GM12801 (cell line): Measurements from ENCODE around the gene ANGPTL2.

ENCODE experiments used
- TF ChIP-seq, protein P1 (sequence below): IDR thresholded peaks from one replicate; pipeline ENCODE4 v1.5.1; 2011; ENCODE audit warnings: control low read depth; ENCODE audit not compliant: insufficient read length; ENCODE audit errors: extremely low read depth

The ANGPTL2 gene

DNA sequence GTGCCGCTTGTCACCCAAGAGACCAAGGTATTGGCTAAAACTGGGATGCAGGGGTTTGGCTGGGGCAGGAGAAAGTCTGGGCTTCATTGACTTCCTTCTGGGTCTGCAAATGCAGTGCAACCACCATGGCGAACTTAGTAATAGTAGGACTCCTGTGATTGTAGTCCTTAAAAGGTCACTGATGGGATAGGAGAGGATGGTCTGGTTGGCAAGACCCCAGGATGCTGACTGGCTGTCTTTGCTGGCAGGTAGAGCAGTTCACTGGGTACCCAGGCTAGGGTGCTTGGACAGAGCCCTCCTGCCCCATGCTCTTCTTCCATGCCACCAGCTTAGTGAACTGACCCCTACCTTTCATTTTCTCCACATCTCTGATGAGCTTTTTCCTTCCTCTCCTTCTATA is 37.2 kb downstream of the ANGPTL2 start:
- TF ChIP-seq, protein P1, sequence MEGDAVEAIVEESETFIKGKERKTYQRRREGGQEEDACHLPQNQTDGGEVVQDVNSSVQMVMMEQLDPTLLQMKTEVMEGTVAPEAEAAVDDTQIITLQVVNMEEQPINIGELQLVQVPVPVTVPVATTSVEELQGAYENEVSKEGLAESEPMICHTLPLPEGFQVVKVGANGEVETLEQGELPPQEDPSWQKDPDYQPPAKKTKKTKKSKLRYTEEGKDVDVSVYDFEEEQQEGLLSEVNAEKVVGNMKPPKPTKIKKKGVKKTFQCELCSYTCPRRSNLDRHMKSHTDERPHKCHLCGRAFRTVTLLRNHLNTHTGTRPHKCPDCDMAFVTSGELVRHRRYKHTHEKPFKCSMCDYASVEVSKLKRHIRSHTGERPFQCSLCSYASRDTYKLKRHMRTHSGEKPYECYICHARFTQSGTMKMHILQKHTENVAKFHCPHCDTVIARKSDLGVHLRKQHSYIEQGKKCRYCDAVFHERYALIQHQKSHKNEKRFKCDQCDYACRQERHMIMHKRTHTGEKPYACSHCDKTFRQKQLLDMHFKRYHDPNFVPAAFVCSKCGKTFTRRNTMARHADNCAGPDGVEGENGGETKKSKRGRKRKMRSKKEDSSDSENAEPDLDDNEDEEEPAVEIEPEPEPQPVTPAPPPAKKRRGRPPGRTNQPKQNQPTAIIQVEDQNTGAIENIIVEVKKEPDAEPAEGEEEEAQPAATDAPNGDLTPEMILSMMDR: no peak

DNA sequence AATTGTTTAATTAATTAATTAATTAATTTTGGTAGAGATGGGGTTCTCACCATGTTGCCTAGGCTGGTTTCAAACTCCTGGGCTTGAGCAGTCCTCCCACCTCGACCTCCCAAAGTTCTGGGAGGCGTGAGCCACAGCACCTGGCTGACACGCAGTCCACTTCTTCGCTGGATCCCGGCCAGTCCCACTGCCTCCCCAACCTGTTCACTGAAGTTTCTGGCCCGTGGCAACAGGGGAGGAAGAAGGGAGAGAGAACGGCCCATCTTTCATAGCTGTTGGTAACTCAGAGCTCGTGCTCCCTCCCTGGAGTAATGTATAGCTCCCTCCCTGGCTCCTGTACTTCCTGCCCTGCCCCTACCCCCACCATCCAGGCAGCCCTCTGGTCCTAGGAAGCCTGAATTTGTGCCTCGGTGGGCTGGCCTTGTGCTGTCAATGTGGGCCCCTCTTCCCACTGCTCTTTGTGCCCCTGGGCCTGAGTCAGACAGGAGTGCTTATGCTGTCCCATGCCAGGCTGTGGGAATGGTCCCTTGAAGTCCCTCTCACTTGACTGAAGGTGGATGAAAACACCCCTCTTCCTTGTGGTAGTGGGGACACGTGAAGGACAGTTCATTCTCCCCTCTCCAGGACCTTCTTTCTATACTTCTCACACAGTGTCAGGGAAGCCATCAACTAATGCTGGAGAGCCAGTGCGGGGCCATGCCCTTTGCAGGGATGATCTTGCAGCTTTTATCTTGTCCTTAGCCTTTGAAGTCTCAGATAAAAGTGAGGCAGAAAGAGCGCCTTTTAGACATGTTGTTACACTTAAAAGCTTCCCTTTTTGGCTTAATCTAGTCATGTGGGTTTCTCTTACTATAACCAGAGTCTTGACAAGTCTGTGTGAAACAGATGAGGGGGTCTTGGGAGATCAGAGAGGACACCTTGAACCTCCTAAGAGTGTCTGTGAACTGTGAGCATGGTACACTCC is 38.1 kb downstream of the ANGPTL2 start:
- TF ChIP-seq, protein P1: no peak

DNA sequence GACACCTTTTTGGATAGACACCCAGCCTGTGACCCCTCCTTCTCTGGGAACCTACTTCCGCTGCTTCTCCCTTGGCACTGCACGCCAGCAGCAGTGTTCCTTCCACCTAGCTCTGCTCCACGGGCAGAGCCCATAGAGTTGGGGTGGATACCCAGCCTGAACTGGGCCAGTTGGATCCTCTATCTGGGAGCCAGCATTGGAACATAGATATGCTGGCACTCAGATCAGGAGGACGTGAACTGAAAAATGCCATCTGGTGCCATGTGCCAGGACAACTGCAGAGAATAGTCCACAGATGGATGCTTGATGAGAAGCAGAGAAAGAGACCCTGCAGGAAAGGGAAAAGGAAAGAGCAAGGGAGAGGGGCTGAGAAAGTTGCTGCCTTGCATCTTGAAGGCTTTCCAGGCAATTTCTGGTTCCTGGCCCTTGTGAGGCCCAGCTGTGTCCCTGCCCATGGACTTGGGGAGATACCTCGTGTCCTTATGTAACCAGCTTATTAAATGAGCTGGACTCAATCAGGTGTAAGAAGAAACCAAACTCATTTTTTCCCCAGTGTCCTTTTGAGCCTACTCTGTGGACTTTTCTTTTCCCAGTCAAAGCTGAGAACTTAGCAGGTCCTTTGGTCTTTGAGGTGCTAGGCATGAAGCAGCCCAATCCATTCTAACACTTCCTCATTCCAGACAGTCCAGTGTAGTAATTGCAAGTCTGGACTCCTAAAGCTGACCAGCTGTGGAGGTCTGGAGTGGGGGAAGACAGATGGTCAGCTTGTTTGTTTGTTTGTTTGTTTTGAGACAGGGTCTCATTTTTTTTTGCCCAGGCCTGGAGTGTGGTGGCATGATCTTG is 39.1 kb downstream of the ANGPTL2 start:
- TF ChIP-seq, protein P1: no peak

DNA sequence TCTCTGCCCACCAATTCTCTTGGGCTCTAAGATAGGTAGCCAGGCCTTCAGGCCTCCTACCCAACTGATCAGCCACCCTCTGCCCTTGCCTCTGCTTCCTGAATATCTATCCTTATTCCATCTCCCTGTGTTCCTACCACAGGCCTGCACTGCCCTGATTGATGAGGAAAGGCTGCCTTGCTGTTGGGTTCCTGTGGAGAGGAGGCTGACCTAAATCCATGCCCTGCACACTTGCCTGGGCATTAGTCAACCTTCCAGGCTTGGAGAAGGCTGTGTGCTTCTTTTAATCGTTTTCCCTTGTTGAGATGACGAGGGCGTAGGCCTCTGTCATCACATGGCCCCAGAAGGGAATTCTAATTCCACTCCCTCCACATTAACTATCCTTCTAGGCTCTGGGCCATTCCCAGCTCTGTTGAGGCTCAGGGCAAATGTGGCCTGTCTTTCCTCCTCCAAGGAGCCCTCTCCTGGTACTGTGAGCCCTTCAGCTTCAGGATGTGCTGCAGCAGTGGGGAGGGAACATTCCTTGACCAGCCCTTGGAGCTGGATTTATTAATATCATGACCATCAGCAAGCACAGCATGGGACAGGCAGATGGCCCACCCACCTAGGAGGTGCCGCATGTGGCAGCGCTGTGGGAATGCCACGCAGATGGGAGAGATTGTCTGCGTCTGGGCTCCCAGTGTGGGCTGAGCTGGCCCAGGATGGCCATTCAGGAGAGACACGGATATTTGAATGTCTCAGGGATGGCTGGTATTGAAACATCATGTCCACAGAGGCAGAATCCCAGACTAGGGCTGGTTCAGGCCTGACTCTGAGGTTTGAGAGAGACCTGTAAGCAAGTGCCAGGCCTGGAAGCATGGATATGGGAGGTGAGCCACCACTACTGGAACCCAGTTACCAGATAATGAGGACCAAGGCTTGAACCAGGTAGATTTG is 40.9 kb downstream of the ANGPTL2 start:
- TF ChIP-seq, protein P1: no peak

DNA sequence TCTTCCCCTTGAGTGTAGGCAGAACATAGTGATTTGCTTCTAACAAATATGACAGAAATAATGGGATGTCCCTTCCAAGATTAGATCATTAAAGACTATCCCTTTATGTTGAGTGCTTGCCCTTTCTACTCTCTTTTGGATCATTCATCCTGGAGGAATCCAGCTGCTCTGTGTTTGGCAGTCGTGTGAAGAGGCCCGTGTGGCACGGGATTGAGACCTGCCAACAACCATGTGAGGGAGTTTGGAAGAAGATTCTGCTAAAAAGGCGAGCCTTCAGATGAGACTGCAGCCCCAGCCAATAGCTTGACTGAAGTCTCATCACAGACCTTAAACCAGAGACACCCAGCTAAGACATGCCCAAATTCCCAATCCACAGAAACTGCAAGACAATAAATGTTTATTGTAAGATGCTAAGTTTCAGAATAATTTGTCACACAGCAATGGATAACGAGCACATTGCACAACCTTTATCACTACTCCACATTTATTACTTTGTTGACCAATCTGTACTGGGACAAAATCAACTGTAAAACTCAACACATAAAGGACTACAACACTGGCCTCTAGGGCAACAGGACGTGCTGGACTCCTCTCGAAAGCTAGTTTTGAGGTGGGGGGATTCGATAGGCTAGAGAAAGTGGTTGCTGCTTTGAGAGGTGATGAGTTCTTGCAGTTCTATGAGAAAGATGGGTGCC is 42.8 kb downstream of the ANGPTL2 start:
- TF ChIP-seq, protein P1: no peak

DNA sequence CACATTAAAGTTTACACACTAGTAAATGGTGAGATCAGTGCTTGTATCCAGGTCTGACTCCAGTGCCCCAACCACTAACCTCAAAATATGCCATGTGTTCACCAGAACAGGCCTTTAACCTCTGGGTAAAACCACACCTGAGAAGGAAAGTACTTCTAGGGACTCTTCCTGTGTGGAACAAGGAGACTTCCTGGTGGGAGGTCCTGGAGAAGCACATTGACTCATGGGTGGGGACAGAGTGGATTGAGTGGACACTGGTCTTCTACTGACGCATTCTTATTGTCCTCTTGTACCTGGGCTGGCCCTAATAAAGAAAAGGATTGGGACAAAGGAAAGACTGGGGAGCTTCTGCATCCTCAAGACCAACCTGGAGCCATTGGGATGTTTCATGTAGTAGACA is 43.4 kb downstream of the ANGPTL2 start:
- TF ChIP-seq, protein P1: no peak
